Measurements from ENCODE around the gene PPAT. TPM values are rescaled to one million over a fixed set of nuclear protein-coding genes. Genes with fewer than 3 reads are reported as not detected.

Gene PPAT
- total RNA-seq, 4 donors from 2014 or later: 4.5 to 11.4 (median 9.3) TPM

DNA sequence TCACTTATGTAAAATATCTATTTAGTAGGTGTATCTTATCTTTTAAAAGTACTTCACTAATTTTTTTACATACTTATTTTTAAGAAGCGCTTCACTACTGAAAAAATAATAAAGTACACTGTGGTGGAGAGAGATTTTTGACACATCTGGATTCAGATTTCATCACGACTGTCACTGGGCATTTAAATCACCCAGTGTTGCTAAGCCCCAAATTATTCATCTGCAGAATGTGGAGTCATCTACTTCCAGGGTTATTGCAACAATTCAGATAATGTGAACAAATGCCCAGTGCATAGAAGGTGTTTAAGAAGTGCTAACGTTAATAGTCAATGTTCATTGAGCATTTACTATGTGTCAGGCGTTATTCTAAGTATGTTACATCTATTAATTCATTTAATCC is 90.0 kb downstream of the PPAT start:
- intact Hi-C loops (cut with DNase I): no loop called here
- Histone ChIP-seq H3K27me3 (no peaks in the 10 kb centered on the region), H3K4me1 (no peaks in the 10 kb centered on the region), H3K4me3 (no peak overlapping the region), H3K9me3 (no peaks in the 10 kb centered on the region), H3K36me3 (peaks cover 0 to 45% (median 0%) of the 10 kb centered on the region in 3 donors), H3K27ac (no peak overlapping the region)
- no peak for TF ChIP-seq POLR2A (IDR thresholded peaks at IDR 0.05)
- TF ChIP-seq, protein P1, sequence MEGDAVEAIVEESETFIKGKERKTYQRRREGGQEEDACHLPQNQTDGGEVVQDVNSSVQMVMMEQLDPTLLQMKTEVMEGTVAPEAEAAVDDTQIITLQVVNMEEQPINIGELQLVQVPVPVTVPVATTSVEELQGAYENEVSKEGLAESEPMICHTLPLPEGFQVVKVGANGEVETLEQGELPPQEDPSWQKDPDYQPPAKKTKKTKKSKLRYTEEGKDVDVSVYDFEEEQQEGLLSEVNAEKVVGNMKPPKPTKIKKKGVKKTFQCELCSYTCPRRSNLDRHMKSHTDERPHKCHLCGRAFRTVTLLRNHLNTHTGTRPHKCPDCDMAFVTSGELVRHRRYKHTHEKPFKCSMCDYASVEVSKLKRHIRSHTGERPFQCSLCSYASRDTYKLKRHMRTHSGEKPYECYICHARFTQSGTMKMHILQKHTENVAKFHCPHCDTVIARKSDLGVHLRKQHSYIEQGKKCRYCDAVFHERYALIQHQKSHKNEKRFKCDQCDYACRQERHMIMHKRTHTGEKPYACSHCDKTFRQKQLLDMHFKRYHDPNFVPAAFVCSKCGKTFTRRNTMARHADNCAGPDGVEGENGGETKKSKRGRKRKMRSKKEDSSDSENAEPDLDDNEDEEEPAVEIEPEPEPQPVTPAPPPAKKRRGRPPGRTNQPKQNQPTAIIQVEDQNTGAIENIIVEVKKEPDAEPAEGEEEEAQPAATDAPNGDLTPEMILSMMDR (IDR thresholded peaks at IDR 0.05): no peak
- no peak for DNase-seq
- WGBS, 2 donors: 91 to 94% methylated on average over 4 of the region's 4 CpGs

Other genes with a start within 250 kb of the PPAT start
- 10 to 100 TPM in 1 of 4 donors, 1 to 10 TPM in 3; 4.6 to 10.7 (median 7.0) TPM for gene AASDH, start 48.1 kb downstream of the PPAT start, total RNA-seq
- 10 to 100 TPM; 29.5 to 67.0 (median 58.5) TPM for gene PAICS, start 645 bp upstream of the PPAT start, total RNA-seq
- 10 to 100 TPM; 36.4 to 78.8 (median 60.1) TPM for gene SRP72, start 32.0 kb upstream of the PPAT start, total RNA-seq
- gene ARL9, start 70.2 kb upstream of the PPAT start, total RNA-seq: under 1 TPM in 3 of 4 donors, not detected in 1; 0.23 to 0.53 (median 0.38) TPM
- gene HOPX, start 245.7 kb upstream of the PPAT start, total RNA-seq: 100 to 1,000 TPM; 319 to 373 (median 338) TPM

Measured in esophagus squamous epithelium (tissue), 5 donors.